Measurements from ENCODE around the gene RHOV.

The RHOV gene

DNA sequence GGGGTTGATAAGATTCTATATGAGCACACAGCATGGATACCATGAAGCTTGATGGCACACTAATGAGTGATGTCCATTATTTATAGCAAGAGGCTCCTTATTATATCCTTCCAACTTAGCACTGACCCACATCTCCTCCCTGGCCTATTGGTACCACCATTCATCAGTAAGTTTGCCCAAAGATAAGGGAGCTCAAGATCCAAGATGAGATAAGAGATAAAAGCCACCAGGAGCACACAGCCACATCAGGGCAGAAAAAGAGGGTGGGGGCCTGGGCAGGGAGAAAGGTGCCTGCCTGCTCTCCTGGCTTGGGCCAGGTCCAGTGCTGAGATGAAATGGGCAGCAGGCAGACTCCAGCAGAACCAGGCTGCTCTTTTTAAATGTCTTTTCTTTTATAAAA lies 41.1 kb downstream of the RHOV start:
- no peak for DNase-seq (ENCODE audit: low read depth)
- H3K4me3 ChIP-seq (ENCODE audit: low read length) = no peak overlapping the region
- TF ChIP-seq, protein P1, sequence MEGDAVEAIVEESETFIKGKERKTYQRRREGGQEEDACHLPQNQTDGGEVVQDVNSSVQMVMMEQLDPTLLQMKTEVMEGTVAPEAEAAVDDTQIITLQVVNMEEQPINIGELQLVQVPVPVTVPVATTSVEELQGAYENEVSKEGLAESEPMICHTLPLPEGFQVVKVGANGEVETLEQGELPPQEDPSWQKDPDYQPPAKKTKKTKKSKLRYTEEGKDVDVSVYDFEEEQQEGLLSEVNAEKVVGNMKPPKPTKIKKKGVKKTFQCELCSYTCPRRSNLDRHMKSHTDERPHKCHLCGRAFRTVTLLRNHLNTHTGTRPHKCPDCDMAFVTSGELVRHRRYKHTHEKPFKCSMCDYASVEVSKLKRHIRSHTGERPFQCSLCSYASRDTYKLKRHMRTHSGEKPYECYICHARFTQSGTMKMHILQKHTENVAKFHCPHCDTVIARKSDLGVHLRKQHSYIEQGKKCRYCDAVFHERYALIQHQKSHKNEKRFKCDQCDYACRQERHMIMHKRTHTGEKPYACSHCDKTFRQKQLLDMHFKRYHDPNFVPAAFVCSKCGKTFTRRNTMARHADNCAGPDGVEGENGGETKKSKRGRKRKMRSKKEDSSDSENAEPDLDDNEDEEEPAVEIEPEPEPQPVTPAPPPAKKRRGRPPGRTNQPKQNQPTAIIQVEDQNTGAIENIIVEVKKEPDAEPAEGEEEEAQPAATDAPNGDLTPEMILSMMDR (conservative IDR thresholded peaks at IDR 0.05; ENCODE audit: low read length) = no peak

- H3K4me3 ChIP-seq (ENCODE audit: low read length) = no peak overlapping the region
- no peak for DNase-seq (ENCODE audit: low read depth)
Measured at GRCh38 chr15:40831861-40832260, 42.2 kb downstream of the RHOV start.

DNA sequence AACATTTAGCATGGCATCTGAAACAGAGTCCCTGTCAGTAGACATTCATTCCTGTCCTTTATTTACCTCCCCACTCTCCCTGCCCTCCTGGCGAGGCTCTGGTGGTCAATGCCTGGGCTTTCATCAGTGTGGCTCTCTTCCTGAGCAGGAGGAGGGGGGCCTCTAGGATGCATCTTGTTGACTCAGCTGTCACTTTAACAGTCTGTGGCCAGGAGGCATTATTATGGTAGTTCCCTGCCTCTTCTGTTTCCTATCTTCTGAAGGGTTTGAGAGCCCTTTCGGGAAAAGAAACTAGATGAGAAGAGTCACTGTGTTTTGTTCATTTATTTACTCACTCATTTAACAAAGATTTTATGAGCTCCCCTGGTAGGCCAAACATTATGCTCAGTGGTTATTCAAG lies 43.1 kb downstream of the RHOV start:
- no peak overlapping the region for H3K4me3 ChIP-seq (ENCODE audit: low read length)
- TF ChIP-seq, protein P1 (conservative IDR thresholded peaks at IDR 0.05; ENCODE audit: low read length) = no peak
- no peak for DNase-seq (ENCODE audit: low read depth)

More at GRCh38 chr15:40831861-40832260, 42.2 kb downstream of the RHOV start:
- TF ChIP-seq, protein P1 (conservative IDR thresholded peaks at IDR 0.05; ENCODE audit: low read length) = no peak

DNA sequence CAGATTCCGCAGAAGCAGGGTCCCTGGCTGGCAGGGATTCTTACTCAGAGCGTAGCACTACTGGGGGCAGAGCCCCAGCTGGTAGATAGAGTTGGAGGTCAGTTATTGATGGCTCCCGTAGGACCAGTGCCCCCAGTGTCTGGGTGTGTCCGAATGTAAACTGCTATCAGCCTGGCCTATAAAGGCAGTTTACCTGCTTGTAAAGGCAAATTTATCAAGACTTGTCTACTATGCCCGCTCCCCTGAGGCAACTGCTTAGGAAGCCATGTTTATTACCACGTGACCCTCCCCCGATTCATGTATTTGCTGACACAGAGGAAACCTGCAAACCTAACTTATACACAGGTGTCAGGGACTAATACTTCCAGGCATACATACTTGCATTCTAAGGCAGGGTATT lies 44.9 kb downstream of the RHOV start:
- no peak overlapping the region for H3K4me3 ChIP-seq (ENCODE audit: low read length)
- no peak for DNase-seq (ENCODE audit: low read depth)
- TF ChIP-seq, protein P1 (conservative IDR thresholded peaks at IDR 0.05; ENCODE audit: low read length) = no peak

DNA sequence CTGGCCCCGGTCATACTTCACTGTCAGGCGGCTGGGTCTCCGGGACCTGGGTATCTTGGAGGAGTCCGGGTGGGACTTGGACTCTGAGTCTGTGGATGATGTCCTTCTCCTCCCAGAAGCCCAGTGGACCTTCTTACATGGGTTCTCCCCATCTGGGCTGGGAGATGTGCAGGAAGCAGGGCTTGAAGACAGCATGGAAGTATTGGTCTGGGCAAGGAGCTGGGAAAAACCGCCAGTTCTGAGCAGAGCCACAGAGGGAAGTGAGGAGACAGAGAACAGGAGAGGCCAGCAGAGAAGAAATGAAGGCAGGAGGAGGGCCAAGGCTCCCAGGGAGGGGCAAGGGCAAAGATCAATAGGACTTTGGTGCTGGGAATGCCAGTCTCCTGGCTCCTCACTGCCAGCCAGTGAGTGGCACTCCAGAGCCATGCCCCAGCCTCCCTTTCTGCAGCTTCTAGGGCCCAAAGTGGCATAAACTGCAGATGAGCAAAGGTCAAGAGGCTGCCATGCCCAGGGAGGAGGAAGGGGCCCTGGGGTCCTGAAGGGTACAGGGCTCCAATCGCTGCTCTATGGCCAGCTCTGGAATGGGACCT lies 45.5 kb downstream of the RHOV start, which contains the start of gene PPP1R14D:
PPP1R14D (minus strand) TSS at position 262 of the 590 bp plus-strand sequence; CDS start at position 195, 67 bp downstream.
- no peak within 1 kb of the TSS for H3K4me3 ChIP-seq (ENCODE audit: low read length)
- TF ChIP-seq, protein P1 (conservative IDR thresholded peaks at IDR 0.05; ENCODE audit: low read length) = no peak
- DNase-seq (ENCODE audit: low read depth) = no peak

GRCh38 chr15:40826423-40827075 lies 47.5 kb downstream of the RHOV start:
- TF ChIP-seq, protein P1 (conservative IDR thresholded peaks at IDR 0.05; ENCODE audit: low read length) = no peak
- H3K4me3 ChIP-seq (ENCODE audit: low read length) = no peak overlapping the region
- peak; percentile 31 for DNase-seq (ENCODE audit: low read depth)

Data from AG10803 (cell line).